Dermis microvascular lymphatic vessel endothelial cell (primary cell): ENCODE data around the gene HDAC9. TPM values are rescaled to one million over a fixed set of nuclear protein-coding genes. Genes with fewer than 3 reads are reported as not detected.
"Not testable (repeated sequence)": the region's sequence is repeated elsewhere in the genome, so short reads cannot be mapped to it uniquely, and the experiment has no call there.

ENCODE experiments used
- DNase-seq, 2 donors: peaks; one replicate each; pipeline versions ENCODE4 v3.0.0 to v3.0.0-alpha.2; 2010; ENCODE audit warnings: low read depth in 2 of 2
- total RNA-seq: library from RNA; depleted of rRNA; stranded (reverse); fragments of >200 nt; gene quantifications from 2 replicates; pipeline ENCODE4 v1.2.1, GENCODE V29; 2014

Gene HDAC9
- total RNA-seq, 1 donor from 2014 or later, result 5.3 TPM

DNA sequence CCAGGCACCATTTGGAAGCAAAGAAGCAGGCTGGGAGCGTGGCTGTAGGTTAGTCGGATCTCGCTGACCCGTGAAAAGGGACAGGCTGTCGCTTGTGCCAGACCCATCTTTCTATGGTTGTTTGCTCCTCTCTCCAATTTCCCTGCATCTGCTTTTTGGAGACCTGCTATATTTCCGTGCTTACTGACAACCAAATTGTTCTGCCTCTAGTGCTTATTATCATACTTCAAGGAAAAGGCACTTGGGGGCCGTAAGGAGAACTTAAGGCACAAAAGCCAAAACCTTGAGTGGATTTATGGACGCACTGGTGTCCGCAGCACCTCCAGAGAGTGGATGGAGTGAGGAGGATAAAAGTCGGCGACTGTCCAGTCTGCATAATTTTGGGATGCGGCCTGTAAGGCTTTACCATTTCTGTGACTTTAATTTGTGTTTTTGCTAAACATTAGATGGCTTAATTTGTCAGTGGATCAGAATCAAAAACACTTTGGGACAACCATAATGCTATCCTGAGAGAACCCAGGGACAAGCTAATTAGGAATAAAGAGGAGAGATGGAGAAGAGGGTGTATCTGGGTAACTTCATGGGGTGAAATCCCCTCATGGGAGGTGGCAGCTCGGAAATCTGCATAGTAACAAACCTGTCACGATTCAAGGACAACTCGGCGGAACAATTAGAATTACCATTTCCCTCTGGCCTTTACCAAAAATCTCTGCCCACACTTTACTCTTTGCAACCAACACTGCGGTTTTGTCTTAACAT, 206.7 kb downstream of the HDAC9 start:
- no peak for DNase-seq

- no peak for DNase-seq
Observed at GRCh38 chr7:18703685-18704084, 208.1 kb downstream of the HDAC9 start.

- DNase-seq, result no peak
Observed at GRCh38 chr7:18706670-18707069, 211.1 kb downstream of the HDAC9 start.

DNA sequence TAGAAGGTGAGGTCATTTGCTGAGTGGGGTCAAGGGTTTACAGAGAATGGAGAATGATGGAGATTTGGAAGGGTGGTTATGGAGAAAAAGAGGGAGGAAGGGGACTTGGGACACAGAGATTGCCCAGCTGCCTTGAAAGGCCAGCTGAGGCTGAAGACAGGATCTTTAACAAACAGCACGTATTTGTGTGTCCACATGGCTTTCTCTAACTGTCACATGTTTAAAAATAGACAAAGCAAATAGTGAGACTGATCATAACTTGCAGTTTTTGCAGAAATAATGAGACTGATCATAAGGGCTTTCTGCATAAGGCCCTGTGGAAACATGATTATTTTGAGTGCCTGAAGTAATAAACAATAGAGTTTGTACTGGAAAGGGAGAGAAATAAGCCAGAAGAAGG, 212.7 kb downstream of the HDAC9 start:
- no peak for DNase-seq

- DNase-seq, result no peak
Observed at GRCh38 chr7:18715988-18716387, 220.4 kb downstream of the HDAC9 start.

DNA sequence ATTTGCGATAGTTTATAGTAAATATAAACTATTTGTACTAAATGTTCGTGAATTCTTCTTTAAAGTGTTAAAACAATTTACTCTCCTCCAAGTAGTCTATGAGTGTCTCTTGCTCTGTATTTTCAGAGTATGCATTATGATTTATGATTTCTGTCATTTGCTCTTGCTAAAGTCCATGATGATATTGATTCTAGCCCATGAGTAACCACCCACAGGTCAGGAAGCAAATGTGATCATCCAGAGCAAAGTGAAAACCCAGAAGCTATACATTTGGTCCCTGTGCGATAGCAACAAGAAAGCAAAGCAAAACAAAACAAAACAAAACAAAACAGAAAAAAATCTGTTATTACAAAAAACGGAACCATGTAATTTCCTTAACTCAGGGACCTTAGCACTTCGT, 225.9 kb downstream of the HDAC9 start:
- no peak for DNase-seq

DNA sequence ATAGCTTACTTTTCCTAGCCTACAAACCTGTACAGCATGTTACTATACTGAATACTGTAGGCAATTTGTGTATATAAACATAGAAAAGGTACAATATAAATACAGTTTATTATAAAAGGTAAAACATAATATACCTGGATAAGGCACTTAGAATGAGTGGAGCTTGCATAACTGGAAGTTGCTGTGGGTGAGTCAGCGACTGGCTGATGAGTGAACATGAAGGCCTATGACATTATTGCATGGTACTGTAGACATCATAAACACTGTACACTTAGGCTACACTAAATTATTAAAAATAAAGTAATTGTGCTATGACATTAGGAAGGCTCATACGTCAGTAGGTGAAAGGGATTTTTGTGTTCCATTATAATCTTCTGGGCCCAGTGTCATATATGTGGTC, 228.8 kb downstream of the HDAC9 start:
- DNase-seq, result no peak

DNA sequence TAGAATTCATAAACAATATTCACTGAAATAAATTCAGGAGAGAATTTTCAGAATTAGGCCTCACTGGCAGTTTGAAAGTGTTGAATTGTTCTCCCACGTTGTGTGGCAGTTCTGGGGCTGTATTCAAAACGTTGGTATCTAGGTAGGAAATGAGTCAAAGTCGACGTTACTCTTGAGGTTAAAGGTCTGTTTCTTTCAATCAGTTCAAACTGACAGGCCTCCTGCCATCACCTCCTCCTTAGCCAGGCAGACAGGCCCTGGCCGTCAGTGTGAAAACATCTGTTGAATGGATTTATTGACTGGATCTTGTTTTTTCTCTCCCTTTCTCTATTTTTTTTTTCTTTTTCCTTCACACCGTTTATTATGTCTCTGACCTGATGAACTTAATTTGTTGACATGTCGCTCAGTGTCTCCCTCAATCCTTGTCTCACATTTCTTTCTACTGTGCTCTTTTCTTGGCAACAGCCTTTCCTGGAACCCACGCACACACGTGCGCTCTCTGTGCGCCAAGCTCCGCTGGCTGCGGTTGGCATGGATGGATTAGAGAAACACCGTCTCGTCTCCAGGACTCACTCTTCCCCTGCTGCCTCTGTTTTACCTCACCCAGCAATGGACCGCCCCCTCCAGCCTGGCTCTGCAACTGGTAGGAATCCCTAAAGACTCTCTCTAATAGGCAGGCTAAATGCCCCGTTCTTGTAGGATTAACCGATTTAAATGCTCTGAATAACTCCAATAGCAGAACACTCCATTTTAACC, 231.7 kb downstream of the HDAC9 start:
- DNase-seq, result peak in 1 of 2 donors; percentile 52

GRCh38 chr7:18736012-18736411, 240.5 kb downstream of the HDAC9 start:
- not testable (repeated sequence) for DNase-seq

- no peak for DNase-seq
Observed at GRCh38 chr7:18740579-18740988, 245.0 kb downstream of the HDAC9 start.

DNA sequence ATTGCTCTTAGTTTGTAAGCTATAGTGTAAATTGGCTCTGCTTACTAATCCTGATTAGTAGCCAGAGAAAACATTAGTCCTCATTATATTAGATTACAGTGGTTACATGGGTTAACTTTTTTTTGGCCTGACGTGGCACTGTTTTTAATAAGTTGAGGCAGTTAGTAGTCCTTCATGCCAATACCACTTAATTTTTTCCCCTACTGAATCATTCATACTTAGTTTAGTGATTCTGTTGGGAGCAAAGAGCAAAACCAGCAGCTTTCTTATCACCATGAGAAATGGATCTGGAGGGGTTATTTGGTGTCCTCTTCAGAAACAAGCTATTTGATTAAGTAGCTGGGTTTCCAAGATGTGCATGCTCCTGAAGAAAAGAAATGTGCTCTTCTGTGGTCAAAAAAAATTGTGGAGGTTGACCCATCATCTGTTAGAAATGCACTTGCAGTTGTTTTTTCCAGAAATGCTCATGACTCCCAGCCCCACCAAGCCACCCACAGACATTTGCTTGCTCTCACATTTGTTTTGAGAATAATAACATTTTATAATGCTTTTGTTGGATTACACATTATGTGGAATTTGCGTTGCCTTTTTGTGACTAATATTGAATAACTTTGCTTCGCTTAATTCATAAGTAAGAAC, 258.5 kb downstream of the HDAC9 start:
- no peak for DNase-seq

DNA sequence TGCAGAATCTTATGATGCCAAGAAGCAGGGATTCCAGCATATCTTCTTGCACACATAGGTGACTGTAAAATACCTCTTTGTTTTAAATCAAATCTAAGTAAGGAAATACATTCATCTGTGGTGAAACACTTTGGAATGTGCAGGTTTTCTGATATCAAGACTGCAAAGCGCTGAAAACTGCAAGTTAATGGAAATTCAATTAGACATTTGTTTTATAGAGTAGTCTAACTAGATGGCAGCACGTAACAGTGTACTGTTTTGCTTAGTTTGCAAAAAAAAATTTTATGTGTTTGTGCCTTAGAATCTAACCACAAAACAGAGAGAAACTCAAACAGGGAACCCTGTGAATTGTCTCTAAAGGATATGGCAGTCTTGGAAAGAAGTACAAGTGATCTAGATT, 259.2 kb downstream of the HDAC9 start:
- DNase-seq, result no peak

DNA sequence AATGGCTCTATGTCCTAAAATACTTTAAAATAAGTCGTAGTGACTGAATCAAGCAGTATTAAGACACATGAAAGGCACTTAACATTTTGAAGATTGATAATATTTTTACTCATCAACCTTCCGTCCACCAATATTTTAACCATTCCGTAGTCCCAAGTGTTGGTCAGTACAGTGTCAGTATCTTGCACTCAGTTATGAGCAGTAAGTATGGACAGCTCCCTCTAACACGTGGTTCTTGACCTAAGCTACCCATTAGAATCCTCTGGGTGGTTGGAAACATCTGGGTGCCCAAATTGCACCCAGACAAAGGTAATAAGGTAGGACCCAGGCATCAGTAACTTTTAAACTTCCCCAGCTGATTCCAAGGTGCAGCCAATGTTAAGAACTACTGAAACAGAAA, 260.2 kb downstream of the HDAC9 start:
- no peak for DNase-seq

- DNase-seq, result no peak
Observed at GRCh38 chr7:18756378-18757050, 261.0 kb downstream of the HDAC9 start.

- DNase-seq, result no peak
Observed at GRCh38 chr7:18760046-18760445, 264.5 kb downstream of the HDAC9 start.

- DNase-seq, result no peak
Observed at GRCh38 chr7:18760631-18761445, 265.3 kb downstream of the HDAC9 start.

GRCh38 chr7:18762189-18762588, 266.6 kb downstream of the HDAC9 start:
- DNase-seq, result no peak

DNA sequence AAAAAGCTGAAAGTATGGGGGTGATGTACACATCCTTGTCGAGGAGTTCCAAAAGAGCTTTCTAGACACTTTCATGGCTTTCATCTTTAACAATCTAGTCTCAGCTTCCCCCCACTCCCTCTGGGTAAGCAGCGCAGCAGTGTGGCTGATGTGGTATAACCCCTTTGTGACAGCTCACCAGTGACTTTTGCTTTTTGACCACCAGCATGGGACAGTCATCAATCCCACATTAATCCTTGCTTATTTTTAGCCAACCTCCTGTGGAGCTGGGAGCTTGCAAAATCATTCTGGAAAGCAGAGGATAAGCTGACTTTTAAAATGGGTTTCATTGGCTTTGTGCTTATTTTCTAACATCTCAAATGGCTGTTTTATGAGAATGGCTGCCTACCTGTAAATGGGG, 272.7 kb downstream of the HDAC9 start:
- no peak for DNase-seq

DNA sequence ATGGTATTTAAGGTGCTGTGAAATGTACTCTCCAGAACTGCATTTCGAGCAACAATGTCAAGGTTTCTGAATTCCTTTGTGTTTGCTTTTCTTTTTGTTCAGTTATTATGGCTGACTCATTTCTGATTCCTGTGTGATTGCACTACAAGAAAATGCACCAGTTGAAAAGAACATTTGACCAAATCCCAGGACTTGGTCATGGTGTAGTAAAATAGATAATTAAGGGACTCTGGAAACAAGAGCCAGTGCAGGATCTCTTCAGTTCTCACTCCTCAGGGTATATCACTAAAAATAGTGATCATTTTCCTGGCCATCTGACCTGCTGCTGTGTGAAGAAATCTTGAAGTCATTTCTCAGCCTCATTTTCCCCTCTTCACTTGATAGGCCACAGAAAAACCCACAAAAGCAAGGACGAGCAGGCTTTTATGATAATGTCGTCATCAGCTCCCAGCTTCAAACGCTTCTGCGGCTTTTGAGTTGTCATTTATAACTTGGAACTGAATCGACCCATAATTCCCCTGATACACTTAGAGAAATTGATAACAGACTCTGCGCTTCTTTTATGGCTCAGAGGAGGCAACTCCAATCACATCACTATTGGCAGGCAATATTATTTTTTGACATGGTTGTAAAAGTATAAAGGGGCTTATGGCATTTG, 274.7 kb downstream of the HDAC9 start:
- peak in 1 of 2 donors; percentile 5 for DNase-seq

DNA sequence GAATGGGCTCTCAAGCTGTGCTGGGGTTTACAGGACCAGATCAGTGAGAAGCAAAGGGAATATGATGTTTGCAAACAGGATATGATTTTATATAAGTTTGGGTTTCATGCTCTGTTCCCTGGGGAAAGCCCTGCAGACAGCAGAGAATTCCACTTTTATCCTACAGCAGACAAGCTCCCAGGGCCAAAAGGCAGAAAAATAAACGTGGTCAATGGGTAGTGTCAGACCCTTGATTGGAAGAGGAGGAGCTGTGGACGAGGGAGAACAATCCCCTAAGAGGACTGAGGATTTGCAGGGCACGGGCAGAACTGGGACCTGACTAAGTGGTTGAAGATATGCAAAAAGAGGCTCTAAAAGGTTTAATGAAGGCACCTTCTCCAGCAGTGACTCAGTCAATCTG, 275.3 kb downstream of the HDAC9 start:
- no peak for DNase-seq
